ENCODE measurements around the gene RPS3.
A peak's percentile ranks its signal among the peaks of the same experiment; 100 is the strongest.

DNA sequence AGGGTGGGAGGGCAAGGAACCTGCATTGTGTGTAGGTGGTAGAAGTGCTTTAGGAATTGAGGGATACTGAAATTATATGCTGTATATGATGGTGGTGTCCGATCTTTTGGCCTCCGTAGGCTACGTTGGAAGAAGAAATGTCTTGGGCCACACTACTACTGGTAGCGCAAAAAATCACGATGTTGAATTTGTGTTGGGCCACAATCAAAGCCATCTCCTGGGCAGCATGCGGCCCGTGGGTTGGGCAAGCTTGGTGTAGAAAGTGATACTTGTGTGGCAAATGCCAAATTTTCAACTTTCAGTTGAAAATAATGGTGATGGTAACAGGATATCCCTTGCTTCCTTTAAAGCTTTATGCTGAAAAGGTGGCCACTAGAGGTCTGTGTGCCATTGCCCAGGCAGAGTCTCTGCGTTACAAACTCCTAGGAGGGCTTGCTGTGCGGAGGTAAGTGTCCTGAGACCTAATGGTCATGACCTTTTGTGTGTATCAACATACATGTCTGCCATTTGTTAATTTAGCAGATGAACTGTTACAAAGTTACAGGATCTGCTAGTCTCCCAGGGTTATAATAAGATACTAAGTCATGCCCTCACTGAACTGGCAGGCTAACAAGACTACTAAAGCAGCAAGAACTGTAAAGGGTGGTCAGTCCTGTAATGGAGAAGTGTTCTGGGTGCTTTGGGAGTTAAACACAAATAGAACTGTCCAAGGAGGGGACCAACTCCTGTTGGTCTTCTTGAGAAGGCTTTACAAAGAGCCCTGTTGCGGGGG is 2.9 kb downstream of the RPS3 start:
- TF ChIP-seq EZH2phosphoT487 (IDR thresholded peaks at IDR 0.05; ENCODE audit: borderline replicate concordance, low read depth) (no peak), GABPA (IDR thresholded peaks at IDR 0.05; ENCODE audit: low read depth) (no peak), JUND (IDR thresholded peaks at IDR 0.05) (no peak), TCF12 (IDR thresholded peaks at IDR 0.05) (no peak), ELF1 (IDR thresholded peaks at IDR 0.05) (no peak), CHD2 (IDR thresholded peaks at IDR 0.05; ENCODE audit: low read length, partially characterized antibody) (no peak), TAF1 (IDR thresholded peaks at IDR 0.05; ENCODE audit: borderline replicate concordance, low read depth, low read length) (no peak), RAD21 (IDR thresholded peaks at IDR 0.05; ENCODE audit: low read length) (no peak), POLR2AphosphoS5 (IDR thresholded peaks at IDR 0.05; ENCODE audit: low read depth, low read length) (no peak), EP300 (IDR thresholded peaks at IDR 0.05; ENCODE audit: borderline replicate concordance in 1 of 2, low read depth in 1 of 2, low read length in 1 of 2) (no peak), SMC3 (IDR thresholded peaks at IDR 0.05; ENCODE audit: low read depth, low read length) (no peak), MXI1 (IDR thresholded peaks at IDR 0.05; ENCODE audit: low read depth, low read length) (no peak)
- TF ChIP-seq, protein P1, sequence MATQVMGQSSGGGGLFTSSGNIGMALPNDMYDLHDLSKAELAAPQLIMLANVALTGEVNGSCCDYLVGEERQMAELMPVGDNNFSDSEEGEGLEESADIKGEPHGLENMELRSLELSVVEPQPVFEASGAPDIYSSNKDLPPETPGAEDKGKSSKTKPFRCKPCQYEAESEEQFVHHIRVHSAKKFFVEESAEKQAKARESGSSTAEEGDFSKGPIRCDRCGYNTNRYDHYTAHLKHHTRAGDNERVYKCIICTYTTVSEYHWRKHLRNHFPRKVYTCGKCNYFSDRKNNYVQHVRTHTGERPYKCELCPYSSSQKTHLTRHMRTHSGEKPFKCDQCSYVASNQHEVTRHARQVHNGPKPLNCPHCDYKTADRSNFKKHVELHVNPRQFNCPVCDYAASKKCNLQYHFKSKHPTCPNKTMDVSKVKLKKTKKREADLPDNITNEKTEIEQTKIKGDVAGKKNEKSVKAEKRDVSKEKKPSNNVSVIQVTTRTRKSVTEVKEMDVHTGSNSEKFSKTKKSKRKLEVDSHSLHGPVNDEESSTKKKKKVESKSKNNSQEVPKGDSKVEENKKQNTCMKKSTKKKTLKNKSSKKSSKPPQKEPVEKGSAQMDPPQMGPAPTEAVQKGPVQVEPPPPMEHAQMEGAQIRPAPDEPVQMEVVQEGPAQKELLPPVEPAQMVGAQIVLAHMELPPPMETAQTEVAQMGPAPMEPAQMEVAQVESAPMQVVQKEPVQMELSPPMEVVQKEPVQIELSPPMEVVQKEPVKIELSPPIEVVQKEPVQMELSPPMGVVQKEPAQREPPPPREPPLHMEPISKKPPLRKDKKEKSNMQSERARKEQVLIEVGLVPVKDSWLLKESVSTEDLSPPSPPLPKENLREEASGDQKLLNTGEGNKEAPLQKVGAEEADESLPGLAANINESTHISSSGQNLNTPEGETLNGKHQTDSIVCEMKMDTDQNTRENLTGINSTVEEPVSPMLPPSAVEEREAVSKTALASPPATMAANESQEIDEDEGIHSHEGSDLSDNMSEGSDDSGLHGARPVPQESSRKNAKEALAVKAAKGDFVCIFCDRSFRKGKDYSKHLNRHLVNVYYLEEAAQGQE (IDR thresholded peaks at IDR 0.05; ENCODE audit: low read depth, low read length): no peak
- TF ChIP-seq, protein P2, sequence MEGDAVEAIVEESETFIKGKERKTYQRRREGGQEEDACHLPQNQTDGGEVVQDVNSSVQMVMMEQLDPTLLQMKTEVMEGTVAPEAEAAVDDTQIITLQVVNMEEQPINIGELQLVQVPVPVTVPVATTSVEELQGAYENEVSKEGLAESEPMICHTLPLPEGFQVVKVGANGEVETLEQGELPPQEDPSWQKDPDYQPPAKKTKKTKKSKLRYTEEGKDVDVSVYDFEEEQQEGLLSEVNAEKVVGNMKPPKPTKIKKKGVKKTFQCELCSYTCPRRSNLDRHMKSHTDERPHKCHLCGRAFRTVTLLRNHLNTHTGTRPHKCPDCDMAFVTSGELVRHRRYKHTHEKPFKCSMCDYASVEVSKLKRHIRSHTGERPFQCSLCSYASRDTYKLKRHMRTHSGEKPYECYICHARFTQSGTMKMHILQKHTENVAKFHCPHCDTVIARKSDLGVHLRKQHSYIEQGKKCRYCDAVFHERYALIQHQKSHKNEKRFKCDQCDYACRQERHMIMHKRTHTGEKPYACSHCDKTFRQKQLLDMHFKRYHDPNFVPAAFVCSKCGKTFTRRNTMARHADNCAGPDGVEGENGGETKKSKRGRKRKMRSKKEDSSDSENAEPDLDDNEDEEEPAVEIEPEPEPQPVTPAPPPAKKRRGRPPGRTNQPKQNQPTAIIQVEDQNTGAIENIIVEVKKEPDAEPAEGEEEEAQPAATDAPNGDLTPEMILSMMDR (IDR thresholded peaks at IDR 0.05): peak; percentile 22; the same call in 1 of the 2 replicates
